Measurements from ENCODE around the gene GNGT2.

Gene GNGT2

GRCh38 chr17:49210158-49211029, at the start of gene GNGT2, which contains the start of gene ABI3:
Gene GNGT2, minus strand, starts transcription at chr17:49210574. Its CDS starts 3,152 bp downstream, at chr17:49207422.
Gene ABI3, plus strand, starts transcription at chr17:49210707. Its CDS starts 18 bp downstream, at chr17:49210725.
- no peak for DNase-seq (ENCODE audit: low read depth)

GRCh38 chr17:49259663-49260010, 49.3 kb upstream of the GNGT2 start:
- DNase-seq (ENCODE audit: low read depth) = no peak

GRCh38 chr17:49258394-49258793, 48.0 kb upstream of the GNGT2 start:
- no peak for DNase-seq (ENCODE audit: low read depth)

GRCh38 chr17:49255125-49255524, 44.8 kb upstream of the GNGT2 start:
- DNase-seq (ENCODE audit: low read depth) = no peak

- DNase-seq (ENCODE audit: low read depth) = no peak
Observed at GRCh38 chr17:49254066-49254465, 43.7 kb upstream of the GNGT2 start.

- DNase-seq (ENCODE audit: low read depth) = peak; percentile 66
Observed at GRCh38 chr17:49252148-49252695, 41.8 kb upstream of the GNGT2 start.

GRCh38 chr17:49249890-49250522, 39.6 kb upstream of the GNGT2 start:
- DNase-seq (ENCODE audit: low read depth) = no peak

GRCh38 chr17:49249292-49249794, 39.0 kb upstream of the GNGT2 start:
- DNase-seq (ENCODE audit: low read depth) = no peak

- no peak for DNase-seq (ENCODE audit: low read depth)
Observed at GRCh38 chr17:49247944-49248343, 37.6 kb upstream of the GNGT2 start.

- DNase-seq (ENCODE audit: low read depth) = no peak
Observed at GRCh38 chr17:49244839-49245238, 34.5 kb upstream of the GNGT2 start.

- DNase-seq (ENCODE audit: low read depth) = no peak
Observed at GRCh38 chr17:49242813-49243212, 32.4 kb upstream of the GNGT2 start.

GRCh38 chr17:49241692-49242397, 31.5 kb upstream of the GNGT2 start:
- no peak for DNase-seq (ENCODE audit: low read depth)

- no peak for DNase-seq (ENCODE audit: low read depth)
Observed at GRCh38 chr17:49241040-49241439, 30.7 kb upstream of the GNGT2 start.

- no peak for DNase-seq (ENCODE audit: low read depth)
Observed at GRCh38 chr17:49240619-49241018, 30.2 kb upstream of the GNGT2 start.

- no peak for DNase-seq (ENCODE audit: low read depth)
Observed at GRCh38 chr17:49239963-49240362, 29.6 kb upstream of the GNGT2 start.

GRCh38 chr17:49235896-49236295, 25.5 kb upstream of the GNGT2 start:
- DNase-seq (ENCODE audit: low read depth) = no peak

GRCh38 chr17:49234509-49235080, 24.2 kb upstream of the GNGT2 start:
- no peak for DNase-seq (ENCODE audit: low read depth)

- DNase-seq (ENCODE audit: low read depth) = no peak
Observed at GRCh38 chr17:49231563-49231894, 21.2 kb upstream of the GNGT2 start.

GRCh38 chr17:49230636-49231562, 20.5 kb upstream of the GNGT2 start, which contains the start of gene PHOSPHO1:
Gene PHOSPHO1, minus strand, starts transcription at chr17:49230787. Its CDS starts 4,096 bp downstream, at chr17:49226691.
- peak; percentile 78 for DNase-seq (ENCODE audit: low read depth)

- no peak for DNase-seq (ENCODE audit: low read depth)
Observed at GRCh38 chr17:49229805-49230600, 19.6 kb upstream of the GNGT2 start.

All from iris pigment epithelial cell (primary cell).